GM19035 (cell line): Measurements from ENCODE around the gene CACNA1C.

Experiments used
- ATAC-seq: cut with Tn5 transposase; IDR thresholded peaks from one replicate; pipeline ENCODE4 v1.9.1; 2021; ENCODE audit not compliant: unreplicated experiment

The CACNA1C gene

DNA sequence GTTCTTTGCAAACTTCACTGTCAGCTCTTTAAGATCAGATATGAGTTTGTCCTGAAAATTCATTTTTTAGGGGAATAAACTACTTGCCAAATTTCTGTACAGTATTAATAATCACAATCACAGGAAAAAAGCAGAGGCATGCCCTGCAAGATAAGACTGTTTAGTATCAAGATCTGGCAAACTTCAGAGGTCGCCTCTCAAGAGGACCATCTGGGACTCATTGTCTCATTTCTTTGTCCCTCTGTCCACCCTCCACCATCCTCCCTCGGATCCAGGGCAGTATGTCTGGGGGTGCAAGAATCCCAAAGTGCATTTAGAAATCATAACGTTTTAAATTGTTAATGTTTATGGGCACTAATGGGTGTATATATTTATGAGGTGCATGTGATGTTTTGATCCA lies 509.6 kb downstream of the CACNA1C start:
- no peak for ATAC-seq

- no peak for ATAC-seq
Observed at GRCh38 chr12:2563709-2564108, 510.9 kb downstream of the CACNA1C start.

DNA sequence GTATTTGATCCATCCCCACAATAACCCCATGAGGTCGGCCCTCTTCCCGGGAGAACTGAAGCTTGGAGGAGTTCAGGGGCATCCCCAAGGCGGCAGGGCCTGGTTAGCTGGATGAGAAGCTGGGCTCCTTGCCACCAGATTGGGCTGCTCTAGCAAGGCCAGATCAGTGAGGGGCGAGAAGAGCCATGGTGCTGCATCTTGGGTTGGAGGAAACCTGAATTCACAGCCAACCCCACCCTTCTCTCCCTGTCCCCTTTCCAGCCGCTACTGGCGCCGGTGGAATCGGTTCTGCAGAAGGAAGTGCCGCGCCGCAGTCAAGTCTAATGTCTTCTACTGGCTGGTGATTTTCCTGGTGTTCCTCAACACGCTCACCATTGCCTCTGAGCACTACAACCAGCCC lies 513.4 kb downstream of the CACNA1C start:
- ATAC-seq = no peak

GRCh38 chr12:2567711-2568110 lies 514.9 kb downstream of the CACNA1C start:
- no peak for ATAC-seq

- ATAC-seq = no peak
Observed at GRCh38 chr12:2570562-2570961, 517.8 kb downstream of the CACNA1C start.

GRCh38 chr12:2574355-2574935 lies 521.7 kb downstream of the CACNA1C start:
- no peak for ATAC-seq

DNA sequence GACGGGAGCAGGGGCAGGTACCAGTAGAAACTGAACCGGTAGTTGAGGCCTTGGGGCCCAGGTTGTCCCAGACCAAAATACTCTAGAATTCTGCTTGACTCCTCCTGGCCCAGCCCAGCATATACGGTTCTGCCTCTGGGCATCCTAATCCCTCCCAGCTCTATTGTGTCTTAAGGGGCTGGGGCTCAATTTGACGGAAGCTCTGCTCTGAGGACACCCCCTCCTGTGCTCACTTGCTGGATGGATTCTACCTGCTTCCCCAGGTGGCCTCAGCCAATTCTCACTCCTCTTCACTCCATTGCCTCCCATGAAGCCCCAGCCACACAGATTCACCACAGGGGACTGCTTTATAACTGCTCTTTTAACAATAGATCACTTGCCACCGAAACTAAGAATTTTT lies 522.5 kb downstream of the CACNA1C start:
- no peak for ATAC-seq

DNA sequence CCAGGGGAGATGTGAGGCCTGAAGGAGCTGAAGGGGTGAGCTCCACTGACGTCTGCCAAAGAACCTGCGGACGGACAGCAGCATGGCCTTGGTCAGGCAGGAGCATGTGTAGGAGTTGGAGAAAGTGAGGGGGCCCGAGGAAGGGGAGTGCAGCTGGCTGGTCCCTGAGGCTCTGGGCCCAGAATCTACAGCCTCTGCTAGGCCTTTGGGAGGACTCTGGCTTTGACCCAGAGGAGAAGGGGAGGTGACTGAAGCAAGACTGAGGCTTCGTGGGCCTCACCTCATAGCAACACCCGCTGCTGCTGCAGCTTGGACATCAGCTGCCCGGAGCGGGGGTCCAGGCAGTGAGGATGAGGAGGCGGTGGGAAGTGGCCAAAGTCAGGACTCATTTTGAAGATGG lies 525.4 kb downstream of the CACNA1C start:
- ATAC-seq = no peak

- no peak for ATAC-seq
Observed at GRCh38 chr12:2578772-2579171, 526.0 kb downstream of the CACNA1C start.

GRCh38 chr12:2580821-2581220 lies 528.0 kb downstream of the CACNA1C start:
- ATAC-seq = no peak

- no peak for ATAC-seq
Observed at GRCh38 chr12:2581293-2582045, 528.7 kb downstream of the CACNA1C start.

GRCh38 chr12:2582631-2583030 lies 529.8 kb downstream of the CACNA1C start:
- no peak for ATAC-seq

- no peak for ATAC-seq
Observed at GRCh38 chr12:2583091-2583497, 530.3 kb downstream of the CACNA1C start.

DNA sequence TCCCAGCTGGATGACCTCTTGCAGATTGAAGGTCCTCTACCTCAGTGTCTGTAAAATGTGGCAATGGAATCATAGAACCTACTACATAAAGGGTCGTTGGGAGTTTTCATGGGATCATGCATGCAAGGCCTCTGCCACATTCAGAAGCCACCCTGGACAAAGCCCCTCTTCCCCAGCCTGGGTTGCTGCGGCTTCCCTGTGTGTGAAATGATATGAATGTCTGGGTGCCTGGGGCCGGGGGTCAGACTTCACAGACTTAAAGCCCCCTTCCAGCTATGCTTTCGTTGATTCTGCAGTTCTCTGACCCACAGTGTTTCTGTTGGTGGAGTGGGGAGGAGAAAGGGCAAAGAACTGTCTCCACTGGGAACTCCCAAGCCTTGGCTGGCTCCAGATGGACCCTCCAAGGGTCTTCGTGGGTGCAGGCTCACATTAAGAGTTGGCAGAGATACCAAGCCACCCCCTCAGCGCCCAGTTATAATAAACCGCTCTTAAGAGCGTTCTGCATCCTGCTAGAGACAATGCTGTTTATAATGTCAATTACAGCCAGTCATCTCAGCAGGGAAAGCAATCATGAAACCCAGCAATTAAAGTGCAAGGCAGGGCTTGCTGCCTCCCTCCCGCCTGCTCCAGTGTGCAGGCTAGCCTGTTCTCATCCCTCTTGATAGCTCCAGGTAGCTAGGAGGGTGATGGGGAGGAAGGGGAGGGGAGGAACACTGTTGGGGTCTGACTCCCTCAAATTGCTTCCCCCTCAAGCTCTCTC lies 531.0 kb downstream of the CACNA1C start:
- ATAC-seq = no peak

GRCh38 chr12:2586156-2587038 lies 533.6 kb downstream of the CACNA1C start:
- no peak for ATAC-seq

GRCh38 chr12:2588345-2588744 lies 535.6 kb downstream of the CACNA1C start:
- no peak for ATAC-seq

- ATAC-seq = no peak
Observed at GRCh38 chr12:2589381-2589780, 536.6 kb downstream of the CACNA1C start.

DNA sequence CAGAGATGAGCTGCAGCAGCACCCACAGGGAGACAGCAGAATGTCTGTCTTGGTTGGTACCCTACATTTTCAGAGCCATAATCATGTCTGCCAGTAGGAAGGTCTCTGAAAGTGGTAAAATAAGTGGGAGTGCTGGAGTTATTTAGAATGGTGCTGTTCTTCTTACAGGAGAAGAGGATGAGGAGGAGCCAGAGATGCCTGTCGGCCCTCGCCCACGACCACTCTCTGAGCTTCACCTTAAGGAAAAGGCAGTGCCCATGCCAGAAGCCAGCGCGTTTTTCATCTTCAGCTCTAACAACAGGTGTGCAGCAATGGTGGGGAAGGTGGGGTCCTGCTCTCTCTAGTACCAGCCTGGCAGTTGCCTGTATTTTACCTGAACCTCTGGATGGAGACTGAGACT lies 540.3 kb downstream of the CACNA1C start:
- no peak for ATAC-seq

DNA sequence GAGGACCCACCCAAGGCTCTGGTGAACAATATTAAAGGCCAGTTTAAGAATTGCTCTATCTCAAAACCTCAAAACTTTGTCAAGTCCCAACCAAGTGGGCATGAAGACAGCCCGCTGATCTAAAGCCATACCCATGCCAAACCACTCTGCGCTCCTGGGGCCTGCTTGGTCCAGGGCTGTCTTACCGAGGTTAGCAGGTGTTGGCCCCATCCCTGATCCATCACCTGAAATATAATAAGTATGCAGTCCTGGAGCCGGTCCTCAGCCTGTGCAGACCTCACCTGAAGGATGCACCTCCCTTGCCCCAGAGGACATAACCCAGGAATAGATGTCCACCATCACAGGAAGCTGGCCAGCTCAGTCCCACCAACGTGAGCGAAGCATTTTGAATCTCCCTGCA lies 543.7 kb downstream of the CACNA1C start:
- ATAC-seq = no peak

GRCh38 chr12:2605301-2605700 lies 552.5 kb downstream of the CACNA1C start:
- no peak for ATAC-seq
